GM23248 (cell line): ENCODE measurements around the gene NGEF. TPM values are rescaled to one million over a fixed set of nuclear protein-coding genes. Genes with fewer than 3 reads are reported as not detected.
A peak's percentile ranks its signal among the peaks of the same experiment; 100 is the strongest.

Experiments
- DNase-seq: peaks from one replicate; pipeline ENCODE4 v3.0.0-alpha.2; 2015
- H2AFZ ChIP-seq: fragments of 200-600 bp; sonication (generic); 2 replicates; pipeline ENCODE4 v1.6.1; 2016; ENCODE audit warnings: antibody characterized with exemption
- H3F3A ChIP-seq: fragments of 200-600 bp; sonication (generic); 2 replicates; pipeline ENCODE4 v1.6.1; 2016; ENCODE audit warnings: mild to moderate bottlenecking, antibody characterized with exemption, mixed run types; ENCODE audit not compliant: insufficient read depth
- H3K27ac ChIP-seq: fragments of 200-600 bp; sonication (generic); 2 replicates; pipeline ENCODE4 v1.5.1; 2016; ENCODE audit warnings: mild to moderate bottlenecking
- H3K27me3 ChIP-seq: fragments of 200-600 bp; sonication (generic); replicated peaks from 2 replicates; pipeline ENCODE4 v1.6.1; 2016; ENCODE audit warnings: mild to moderate bottlenecking; ENCODE audit not compliant: insufficient read depth
- H3K36me3 ChIP-seq: fragments of 200-600 bp; sonication (generic); 2 replicates; pipeline ENCODE4 v1.6.1; 2016; ENCODE audit warnings: low read depth, mild to moderate bottlenecking
- H3K4me1 ChIP-seq: fragments of 200-600 bp; sonication (generic); 2 replicates; pipeline ENCODE4 v1.6.1; 2016; ENCODE audit warnings: mild to moderate bottlenecking; ENCODE audit not compliant: insufficient read depth
- H3K4me2 ChIP-seq: fragments of 200-600 bp; sonication (generic); one replicate; pipeline ENCODE4 v1.6.1; 2016; ENCODE audit warnings: mild to moderate bottlenecking; ENCODE audit not compliant: unreplicated experiment
- H3K4me3 ChIP-seq: fragments of 200-600 bp; sonication (generic); 2 replicates; pipeline ENCODE4 v1.5.1; 2016; ENCODE audit warnings: mild to moderate bottlenecking
- H3K79me2 ChIP-seq: fragments of 200-600 bp; sonication (generic); 2 replicates; pipeline ENCODE4 v1.6.1; 2016; ENCODE audit warnings: mild to moderate bottlenecking; ENCODE audit not compliant: insufficient read depth
- H3K9ac ChIP-seq: fragments of 200-600 bp; sonication (generic); 2 replicates; pipeline ENCODE4 v1.6.1; 2016; ENCODE audit warnings: mild to moderate bottlenecking
- H3K9me2 ChIP-seq: fragments of 200-600 bp; sonication (generic); 2 replicates; pipeline ENCODE4 v1.6.1; 2016; ENCODE audit warnings: mixed run types, mild to moderate bottlenecking, moderate library complexity; ENCODE audit not compliant: insufficient read depth
- H3K9me3 ChIP-seq: fragments of 200-600 bp; sonication (generic); one replicate; pipeline ENCODE4 v1.6.1; 2017; ENCODE audit warnings: low read depth
- H4K20me1 ChIP-seq: fragments of 200-600 bp; sonication (generic); 2 replicates; pipeline ENCODE4 v1.6.0; 2016; ENCODE audit not compliant: insufficient read depth
- EZH2 ChIP-seq: fragments of 200-600 bp; sonication (generic); IDR thresholded peaks from 2 replicates; pipeline ENCODE4 v1.6.1; 2018; ENCODE audit warnings: antibody characterized with exemption, mild to moderate bottlenecking; ENCODE audit not compliant: insufficient read depth, poor library complexity, severe bottlenecking
- EZH2phosphoT487 ChIP-seq: fragments of 200-600 bp; sonication (generic); IDR thresholded peaks from 2 replicates; pipeline ENCODE4 v1.6.1; 2018; ENCODE audit warnings: antibody characterized with exemption, moderate library complexity, mild to moderate bottlenecking, low read depth; ENCODE audit not compliant: insufficient read depth
- WGBS, 2 experiments: methylation state at CpG; one replicate each; pipeline ENCODE4 v1.1.6; 2015 to 2017; ENCODE audit warnings: low lambda C conversion rate in 2 of 2, low coverage in 1 of 2; ENCODE audit errors: missing lambda C conversion rate in 2 of 2; 5-methylcytosine and 5-hydroxymethylcytosine counted together
- in situ Hi-C: fragments of 300-500 bp; cut with MboI; formaldehyde crosslinking; loops from 2 replicates; pipeline ENCODE4 v1.15.0; 2020
- polyA plus RNA-seq: library from polyadenylated mRNA; unstranded; fragments of >200 nt; fragmentation: Nextera tagmentation; extraction: Ambion mirVana; gene quantifications from 2 replicates; pipeline ENCODE4 v1.2.1, GENCODE V29; 2016
- total RNA-seq: library from RNA; depleted of rRNA; stranded (reverse); fragments of >200 nt; shearing (Covaris generic); gene quantifications from 2 replicates; pipeline ENCODE4 v1.2.3, GENCODE V29; 2014

Gene NGEF
- total and polyA plus RNA-seq, 2 experiments from 2014 or later, result 0.43 TPM; not detected in 1

GRCh38 chr2:233032551-233033320 is 19.7 kb upstream of the NGEF start, which contains the start of gene NEU2:
Gene NEU2, plus strand, starts transcription at chr2:233032672. Its CDS starts 0 bp downstream, at chr2:233032672.
- in situ Hi-C loops, result no loop called here
- H3K4me1 ChIP-seq, result peaks cover 17% of the 10 kb centered on the region
- no peaks in the 10 kb centered on the region for H3K27me3 ChIP-seq
- no peaks in the 10 kb centered on the region for H3K79me2 ChIP-seq
- DNase-seq, result peak; percentile 82
- no peaks in the 10 kb centered on the region for H4K20me1 ChIP-seq
- no peak for TF ChIP-seq EZH2phosphoT487
- TF ChIP-seq EZH2, result no peak
- no peak within 1 kb of the TSS for H2AFZ ChIP-seq
- no peak within 1 kb of the TSS for H3K27ac ChIP-seq
- WGBS, 2 experiments, result 74 to 75% methylated on average over 13 of the region's 13 CpGs
- H3F3A ChIP-seq, result peaks cover 22% of the 10 kb centered on the region
- H3K4me2 ChIP-seq, result peak within 1 kb of the TSS; percentile 2
- no peak within 1 kb of the TSS for H3K4me3 ChIP-seq
- H3K9ac ChIP-seq, result no peak within 1 kb of the TSS
- H3K9me3 ChIP-seq, result no peaks in the 10 kb centered on the region
- H3K9me2 ChIP-seq, result no peaks in the 10 kb centered on the region
- H3K36me3 ChIP-seq, result no peaks in the 10 kb centered on the region

GRCh38 chr2:233031556-233032500 is 18.8 kb upstream of the NGEF start:
- H3K27ac ChIP-seq, result no peak overlapping the region
- in situ Hi-C loops, result no loop called here
- 89% methylated on average over 27 of the region's 27 CpGs for WGBS, 2 experiments

GRCh38 chr2:233029321-233029720 is 16.3 kb upstream of the NGEF start:
- no peaks in the 10 kb centered on the region for H3K27me3 ChIP-seq
- no peaks in the 10 kb centered on the region for H3K9me2 ChIP-seq
- H3F3A ChIP-seq, result peaks cover 15% of the 10 kb centered on the region
- no peaks in the 10 kb centered on the region for H3K36me3 ChIP-seq
- in situ Hi-C loops, result no loop called here
- no peak overlapping the region for H3K4me3 ChIP-seq
- DNase-seq, result peak; percentile 42
- no peaks in the 10 kb centered on the region for H3K79me2 ChIP-seq
- 82 to 83% methylated on average over 9 of the region's 9 CpGs for WGBS, 2 experiments
- no peak overlapping the region for H3K9ac ChIP-seq
- no peaks in the 10 kb centered on the region for H3K9me3 ChIP-seq
- H4K20me1 ChIP-seq, result no peaks in the 10 kb centered on the region
- TF ChIP-seq EZH2 (no peak), EZH2phosphoT487 (no peak)
- peaks cover 34% of the 10 kb centered on the region for H3K4me1 ChIP-seq
- no peak overlapping the region for H3K27ac ChIP-seq
- no peak overlapping the region for H3K4me2 ChIP-seq
- H2AFZ ChIP-seq, result no peak overlapping the region

More at GRCh38 chr2:233031556-233032500, 18.8 kb upstream of the NGEF start:
- Histone ChIP-seq H3K27me3 (no peaks in the 10 kb centered on the region), H3F3A (peaks cover 13% of the 10 kb centered on the region), H3K4me3 (no peak overlapping the region), H3K4me2 (no peak overlapping the region), H4K20me1 (no peaks in the 10 kb centered on the region), H3K4me1 (peaks cover 20% of the 10 kb centered on the region), H2AFZ (no peak overlapping the region), H3K79me2 (no peaks in the 10 kb centered on the region), H3K36me3 (no peaks in the 10 kb centered on the region), H3K9me3 (no peaks in the 10 kb centered on the region), H3K9ac (no peak overlapping the region), H3K9me2 (no peaks in the 10 kb centered on the region)
- no peak for DNase-seq
- no peak for TF ChIP-seq EZH2phosphoT487
- no peak for TF ChIP-seq EZH2

- no peak overlapping the region for H3K9ac ChIP-seq
- peak overlapping the region; percentile 38 for H3K4me2 ChIP-seq
- H4K20me1 ChIP-seq, result no peaks in the 10 kb centered on the region
- H3K4me3 ChIP-seq, result no peak overlapping the region
- DNase-seq, result peak; percentile 85
- H3K36me3 ChIP-seq, result no peaks in the 10 kb centered on the region
- no peaks in the 10 kb centered on the region for H3K27me3 ChIP-seq
- no peak overlapping the region; the same call in 1 of the 2 replicates for H3K27ac ChIP-seq
- H3K4me1 ChIP-seq, result peaks cover 17% of the 10 kb centered on the region
- H3K79me2 ChIP-seq, result no peaks in the 10 kb centered on the region
- in situ Hi-C loops, result no loop called here
- H2AFZ ChIP-seq, result 0 out of 2 replicates have a peak overlapping the region, but pooled peaks have one; percentile 27
- no peaks in the 10 kb centered on the region for H3K9me2 ChIP-seq
- H3F3A ChIP-seq, result peaks cover 15% of the 10 kb centered on the region
- no peaks in the 10 kb centered on the region for H3K9me3 ChIP-seq
- no peak for TF ChIP-seq EZH2
- no peak for TF ChIP-seq EZH2phosphoT487
- WGBS, 2 experiments, result 9 to 10% methylated on average over 4 of the region's 4 CpGs
Observed at GRCh38 chr2:233026198-233026813, 13.2 kb upstream of the NGEF start.
